ENCODE results near the gene AKAP13.

The AKAP13 gene

DNA sequence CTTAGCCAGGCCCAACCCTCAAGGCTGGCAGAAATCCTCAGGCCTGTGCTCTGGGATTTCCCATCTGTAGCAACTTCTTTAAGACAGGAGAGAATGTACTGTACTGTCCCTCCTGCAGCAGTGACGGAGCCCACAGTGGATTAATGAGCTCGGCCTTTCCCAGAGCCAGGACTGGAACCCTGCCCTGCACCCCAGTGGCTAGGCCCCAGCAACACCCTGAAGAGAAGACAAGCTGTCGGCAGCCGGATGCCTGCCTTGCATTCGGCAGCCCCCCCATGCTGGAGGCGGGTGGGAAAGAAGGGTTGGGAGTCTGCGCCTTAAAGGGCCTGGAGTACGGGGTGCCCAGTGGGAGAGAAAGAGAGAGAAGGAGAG is 382.3 kb downstream of the AKAP13 start:
- DNase-seq = no peak

DNA sequence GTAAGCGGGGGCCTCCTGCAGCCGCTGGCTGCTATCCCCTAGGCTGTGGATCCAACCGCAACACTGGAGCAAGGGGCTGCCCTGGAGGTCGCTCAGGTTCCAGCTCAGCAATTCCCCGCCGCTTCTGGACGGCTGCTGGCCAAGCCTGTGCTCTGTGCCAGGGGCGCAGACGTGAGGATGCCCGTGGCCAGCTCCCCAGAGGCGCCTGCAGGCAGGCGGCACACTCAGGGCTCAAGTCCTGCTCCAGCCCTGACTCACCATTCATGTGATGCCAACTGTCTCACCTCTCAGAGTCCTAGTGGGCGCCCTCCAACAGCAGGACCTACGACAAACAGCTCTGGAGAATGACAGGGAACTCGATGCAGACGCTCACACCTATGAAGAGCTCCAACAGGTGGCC is 382.8 kb downstream of the AKAP13 start:
- no peak for DNase-seq

DNA sequence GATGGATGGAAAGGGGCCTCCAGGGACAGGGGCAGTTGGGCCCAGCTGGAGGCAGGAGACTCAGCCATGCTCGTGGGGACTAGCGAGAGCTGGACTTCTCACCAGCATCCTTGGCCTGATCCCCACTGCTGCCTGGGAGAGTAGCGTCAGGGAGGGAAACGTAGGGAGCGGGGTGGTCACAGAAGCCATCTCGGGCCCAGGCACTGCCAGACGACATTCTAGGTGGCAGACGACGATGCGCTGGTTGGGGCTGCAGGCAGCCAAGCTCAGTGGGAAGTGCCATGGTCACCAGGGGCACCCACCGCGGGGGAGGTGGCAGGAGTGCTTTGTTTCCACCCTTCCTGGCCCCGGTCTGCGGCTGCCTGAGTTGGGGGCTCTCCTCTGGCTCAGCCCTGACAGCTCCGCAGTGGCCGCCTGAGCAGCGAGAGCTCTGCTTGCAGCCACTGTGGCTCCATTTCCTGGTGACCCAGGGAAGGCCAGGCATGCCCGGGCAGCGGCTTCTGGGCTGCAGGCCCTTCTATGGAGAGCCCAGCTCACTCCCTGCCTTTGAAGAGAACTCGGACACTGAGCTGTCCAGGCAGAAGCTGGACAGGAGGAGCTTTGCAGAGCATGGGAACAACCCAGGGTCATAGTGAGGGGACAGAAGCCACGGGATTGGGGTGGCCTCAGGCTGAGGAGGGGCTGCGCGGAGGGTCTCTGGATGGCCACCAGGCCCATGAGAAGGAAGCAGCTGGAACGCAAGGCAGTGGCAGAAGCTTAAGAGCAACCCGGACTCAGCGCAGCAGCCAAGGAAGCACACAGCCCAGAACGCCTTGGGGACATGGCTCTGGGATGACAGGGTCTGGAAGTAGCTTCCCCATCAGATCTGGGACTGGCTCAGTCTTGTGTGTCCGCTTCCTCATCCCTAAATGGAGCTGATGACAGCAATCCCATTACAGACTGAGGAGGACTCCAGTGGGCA is 383.6 kb downstream of the AKAP13 start:
- DNase-seq = no peak

DNA sequence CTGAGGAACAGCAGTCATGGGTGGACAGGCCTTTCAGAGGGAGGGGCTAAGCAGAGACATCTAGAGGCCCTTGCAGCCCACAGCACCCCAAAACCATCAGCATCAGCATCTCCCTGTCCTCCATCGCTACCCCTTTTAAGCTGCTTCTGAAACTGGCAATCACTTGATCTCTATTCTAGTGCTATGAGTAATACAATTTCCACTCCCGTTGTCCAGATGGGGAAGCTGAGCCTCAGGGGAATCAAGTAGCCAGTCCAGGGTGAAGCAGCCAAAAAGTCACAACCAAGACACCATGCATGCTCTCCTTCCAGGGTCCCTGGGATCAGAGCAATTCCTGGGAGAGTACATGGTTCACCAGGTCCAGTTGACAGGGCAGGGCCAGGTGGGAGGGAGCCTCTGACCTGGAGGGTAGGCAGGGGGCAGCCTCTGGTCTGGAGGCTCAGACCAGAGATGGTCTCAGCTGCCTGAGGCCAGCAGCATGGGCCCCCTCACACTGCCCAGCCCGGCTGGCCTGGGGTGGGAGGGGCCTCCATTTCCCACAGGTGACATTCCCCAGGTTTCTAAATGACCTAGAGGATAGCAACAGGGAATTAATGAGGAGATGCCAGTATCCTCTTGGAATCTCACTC is 384.4 kb downstream of the AKAP13 start:
- DNase-seq = no peak

DNA sequence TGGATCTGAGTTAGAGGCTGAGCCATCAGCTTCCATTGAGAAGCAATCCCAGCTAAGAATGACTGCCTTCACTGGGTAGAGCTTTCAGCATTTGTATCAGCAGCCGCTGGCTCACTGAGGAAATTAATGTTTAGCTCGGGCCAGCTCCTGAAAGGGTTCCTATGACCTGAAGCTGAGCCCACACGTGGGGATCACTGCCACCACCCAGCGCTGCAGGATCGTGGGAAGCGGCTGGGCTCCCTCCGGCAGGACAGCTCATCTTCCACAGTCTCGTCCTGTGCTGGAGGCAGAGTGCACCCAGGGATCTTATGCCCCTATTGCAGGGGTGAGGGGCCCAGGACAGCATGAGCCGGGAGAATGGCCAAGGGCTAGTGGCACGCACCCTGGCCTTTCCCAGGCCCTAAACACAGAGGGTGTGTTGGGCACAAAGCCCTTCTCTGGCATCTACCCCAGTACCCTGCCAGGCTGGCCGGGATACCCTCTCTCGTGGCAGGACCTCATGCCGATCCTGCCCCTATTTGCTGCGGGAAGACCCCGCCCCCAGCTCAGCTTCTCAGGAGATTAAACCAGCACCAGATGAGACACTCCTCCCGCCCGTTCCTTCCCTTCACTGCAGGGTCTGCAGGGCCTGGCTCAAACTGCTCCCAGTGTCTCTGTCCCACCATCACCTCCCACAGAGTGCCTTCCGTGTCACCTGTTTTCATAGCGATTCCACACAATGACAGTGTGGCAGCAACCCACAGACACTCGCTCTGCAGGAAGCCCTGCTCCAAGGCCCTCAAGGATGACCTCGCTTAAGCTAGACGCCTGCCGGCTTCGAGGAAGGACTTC is 385.8 kb downstream of the AKAP13 start:
- no peak for DNase-seq

DNA sequence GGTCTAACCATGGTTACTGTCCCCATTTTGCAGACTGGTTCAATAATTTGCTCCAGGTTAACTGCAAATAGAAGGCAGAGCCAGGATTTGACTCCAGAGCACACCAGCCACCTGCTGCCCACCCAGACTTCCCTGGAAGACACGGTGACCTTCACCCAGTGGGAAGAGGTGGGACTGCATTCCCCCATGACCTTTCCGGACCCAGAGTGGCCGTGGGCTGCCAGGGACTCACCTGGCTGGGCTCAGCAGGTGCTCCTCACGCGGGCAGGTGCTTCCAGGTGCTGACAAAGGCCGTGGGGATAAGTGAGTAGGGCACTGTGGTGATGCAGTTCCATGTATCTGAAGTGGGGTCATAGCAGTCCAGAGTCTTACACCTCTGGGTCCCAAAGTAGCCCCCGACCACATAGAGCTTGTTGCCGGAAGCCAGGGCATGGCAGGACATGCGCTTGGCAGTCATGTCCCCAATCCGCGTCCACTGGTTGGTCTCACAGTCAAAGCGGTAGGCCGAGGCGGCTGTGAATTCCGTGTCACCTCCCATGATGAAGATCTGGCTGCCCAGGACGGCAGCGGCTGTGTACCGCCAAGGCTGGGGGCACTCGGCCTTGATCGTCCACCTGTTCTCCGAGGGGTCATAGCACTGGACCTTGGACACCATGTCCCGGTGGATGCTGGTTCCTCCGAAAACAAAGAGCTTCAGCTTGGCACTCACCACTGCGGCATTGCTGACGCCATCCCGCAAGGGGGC is 387.6 kb downstream of the AKAP13 start:
- no peak for DNase-seq

DNA sequence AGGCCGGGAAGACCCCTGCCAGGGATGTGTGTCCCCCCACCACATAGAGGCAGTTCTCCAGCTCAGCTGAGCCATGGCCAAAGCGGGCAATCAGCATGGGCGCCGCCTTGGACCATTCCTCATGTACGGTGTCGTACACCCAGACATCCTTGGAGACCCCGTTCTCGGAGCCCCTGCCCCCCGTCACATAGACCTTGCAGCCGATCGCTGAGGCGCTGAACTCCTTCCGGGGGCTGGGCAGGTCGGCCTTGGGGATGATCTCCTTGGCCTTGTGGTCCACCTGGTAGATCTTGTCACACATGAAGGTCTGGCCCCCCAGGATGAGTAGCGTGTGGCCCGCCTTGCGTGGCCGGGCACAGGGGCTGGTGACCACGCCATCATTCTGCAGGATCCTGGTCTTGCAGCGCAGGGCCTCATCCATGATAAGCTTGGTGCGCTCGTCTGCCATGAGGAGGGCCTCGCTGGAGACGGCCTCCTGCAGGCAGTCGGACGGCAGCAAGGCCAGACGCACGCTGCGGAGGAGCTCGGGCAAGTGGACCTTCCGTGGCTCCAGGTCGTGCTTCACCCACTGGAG is 388.3 kb downstream of the AKAP13 start:
- DNase-seq = no peak

DNA sequence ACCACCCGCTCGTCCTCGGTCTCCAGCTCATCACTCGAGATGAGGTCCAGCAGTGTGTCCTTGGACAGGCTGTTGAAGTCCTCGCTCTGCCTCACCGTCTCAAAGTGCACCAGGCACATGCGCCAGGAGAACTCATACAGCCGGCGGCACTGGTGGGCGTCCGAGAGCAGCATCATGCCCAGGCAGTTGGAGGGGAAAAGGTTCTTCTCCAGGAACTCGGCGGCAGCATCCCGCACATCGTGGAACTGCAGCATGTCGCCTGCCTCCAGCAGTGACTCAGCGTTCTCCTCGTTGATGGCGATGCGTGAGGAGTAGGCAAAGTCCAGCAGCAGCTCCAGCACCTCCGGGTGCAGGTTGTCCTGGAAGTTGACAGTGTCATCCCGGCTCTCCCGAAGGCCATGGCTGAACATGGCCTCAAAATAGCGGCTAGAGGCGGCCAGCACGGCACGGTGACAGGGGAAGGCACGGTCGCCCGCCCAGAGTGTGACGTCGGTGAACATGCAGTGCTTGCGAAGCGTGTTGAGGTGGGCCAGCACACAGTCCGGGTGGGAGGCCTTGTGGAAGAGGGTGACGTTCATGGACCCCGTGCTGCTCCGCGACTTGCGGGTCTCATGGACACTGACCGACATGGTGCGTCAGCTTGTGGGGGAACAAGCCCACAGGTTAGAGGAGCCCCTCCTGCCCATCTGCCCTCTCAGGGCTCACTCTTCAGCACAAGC is 388.9 kb downstream of the AKAP13 start:
- no peak for DNase-seq

DNA sequence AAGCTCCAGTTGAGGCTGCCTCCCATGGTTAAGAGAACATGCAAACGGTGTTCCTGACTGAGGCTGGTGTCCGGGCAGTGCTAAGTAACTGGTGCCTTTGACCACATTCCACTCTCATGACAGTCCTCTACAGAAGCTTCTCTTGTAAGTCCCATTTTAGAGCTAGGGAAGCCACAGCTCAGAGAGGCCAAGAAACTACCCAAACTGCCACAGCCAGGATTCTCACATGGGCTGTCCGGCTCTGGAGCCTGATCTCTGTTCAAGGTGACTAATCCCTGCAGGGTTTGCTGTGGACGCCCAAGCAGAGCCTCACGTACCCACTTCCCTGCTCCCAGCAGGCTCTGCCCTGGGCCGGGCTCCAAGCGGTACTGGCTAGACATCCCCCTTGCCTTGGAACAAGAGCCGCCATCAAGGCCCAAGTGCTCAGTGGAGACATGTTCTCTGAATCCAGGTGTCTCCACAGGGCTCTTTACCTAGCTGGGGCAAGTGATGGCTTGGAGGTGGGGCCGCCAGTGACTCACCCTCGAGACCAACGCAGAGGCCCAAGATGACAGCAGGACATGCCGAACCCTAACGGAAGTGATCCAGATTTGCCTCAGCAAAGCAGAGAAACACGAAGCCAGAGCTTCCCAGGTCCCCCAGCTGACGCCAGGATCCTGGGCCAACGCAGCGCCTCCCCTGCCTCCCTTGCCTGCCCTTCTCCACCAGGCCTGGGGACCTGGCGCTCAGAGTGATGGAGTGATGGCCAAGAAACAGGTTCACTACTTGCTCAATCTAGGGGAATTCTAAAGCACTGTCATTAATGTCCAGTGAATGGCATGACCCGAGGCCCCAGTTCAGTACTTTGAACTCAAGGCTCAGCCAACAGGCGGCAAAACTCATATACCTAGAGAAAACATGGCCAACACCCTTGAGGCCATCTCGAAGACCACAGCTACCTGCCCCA is 390.0 kb downstream of the AKAP13 start:
- DNase-seq = no peak

DNA sequence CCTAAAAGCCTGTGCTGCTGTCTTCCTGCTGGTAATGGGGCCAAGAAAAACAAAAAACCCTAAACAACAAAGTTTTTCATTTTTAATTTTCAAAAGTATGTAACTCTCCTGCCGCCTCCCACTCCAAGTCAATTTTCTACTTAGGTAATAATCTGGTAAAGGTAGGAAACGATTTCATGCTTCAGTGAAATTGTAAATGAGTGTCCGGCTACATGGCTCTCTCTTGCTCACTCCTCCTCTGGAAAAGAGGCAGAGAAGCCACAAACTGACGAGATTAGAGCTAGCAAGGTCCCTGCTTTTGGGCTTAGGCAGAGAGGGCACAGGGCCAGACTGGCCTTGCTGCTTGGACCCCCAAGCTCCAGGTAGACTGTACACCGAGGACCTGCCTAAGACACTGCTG is 390.9 kb downstream of the AKAP13 start:
- DNase-seq = no peak

DNA sequence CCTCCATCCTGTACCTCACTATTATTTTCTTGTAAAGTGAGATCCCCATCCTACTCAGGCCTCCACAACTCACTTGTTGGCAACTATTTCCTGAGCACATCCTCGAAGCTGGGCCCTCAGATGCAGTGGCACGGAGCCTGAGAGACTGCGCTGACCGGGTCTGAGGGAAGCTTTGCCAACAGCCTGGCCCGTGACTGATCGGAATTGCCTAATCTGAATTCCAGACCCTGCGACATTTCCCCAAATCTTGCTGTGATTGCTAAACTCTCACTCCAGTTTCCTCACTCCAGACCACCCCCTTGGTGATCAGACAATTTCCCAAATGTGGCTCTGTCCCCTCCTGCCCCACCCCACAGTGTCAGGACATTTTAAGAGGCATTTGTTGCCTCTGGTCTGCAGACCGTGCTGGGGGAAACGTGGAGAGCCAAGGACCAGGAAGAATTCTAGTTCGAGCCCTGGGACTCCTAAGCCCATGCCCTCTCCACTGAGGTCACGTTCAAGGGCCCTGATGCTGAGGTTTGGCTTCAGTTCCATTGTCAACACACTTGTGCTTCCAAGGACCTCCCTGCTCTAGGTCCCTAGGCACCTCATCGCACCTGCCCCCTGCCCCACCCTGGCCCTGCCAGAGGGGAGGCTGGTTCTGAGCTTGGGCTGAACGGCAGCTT is 391.5 kb downstream of the AKAP13 start:
- no peak for DNase-seq

DNA sequence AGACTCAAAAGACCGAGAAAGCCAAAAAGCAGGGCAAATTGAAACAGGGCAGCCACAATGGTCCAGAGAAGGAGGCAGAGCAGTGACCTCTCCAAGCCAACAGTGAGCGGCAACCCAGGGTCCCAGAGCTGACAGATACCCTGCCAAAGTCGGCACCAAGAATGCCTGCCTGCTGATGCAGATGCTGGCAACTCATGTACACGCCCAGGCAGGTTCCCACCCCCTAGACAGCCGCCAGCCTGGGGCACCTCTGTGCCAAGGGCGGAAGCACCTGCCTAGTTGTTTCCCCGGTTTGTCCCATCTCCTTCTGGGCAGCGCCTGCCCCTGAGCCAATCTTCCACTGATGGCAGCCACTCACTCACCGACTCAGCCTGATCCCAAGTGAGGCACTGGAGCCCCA is 392.3 kb downstream of the AKAP13 start:
- peak; percentile 16 for DNase-seq

DNA sequence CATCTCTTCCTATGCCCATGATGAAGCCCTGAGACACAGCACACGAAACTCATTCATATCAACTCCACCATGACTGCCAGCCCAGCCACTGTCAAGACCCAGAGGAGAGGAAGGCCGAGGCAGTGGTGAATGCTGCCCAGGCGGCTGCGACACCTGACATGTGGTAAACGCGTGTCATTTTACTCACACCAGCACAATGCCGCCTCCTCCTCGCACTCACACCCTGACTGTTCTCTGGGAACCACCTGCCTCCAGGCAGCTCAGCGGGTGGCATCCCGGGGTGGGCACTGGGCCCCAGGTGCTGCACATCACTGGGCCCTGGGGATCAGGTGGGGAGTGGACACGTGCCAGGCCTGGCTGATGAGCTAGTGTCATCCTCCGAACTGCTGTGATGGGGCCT is 392.8 kb downstream of the AKAP13 start:
- DNase-seq = no peak

DNA sequence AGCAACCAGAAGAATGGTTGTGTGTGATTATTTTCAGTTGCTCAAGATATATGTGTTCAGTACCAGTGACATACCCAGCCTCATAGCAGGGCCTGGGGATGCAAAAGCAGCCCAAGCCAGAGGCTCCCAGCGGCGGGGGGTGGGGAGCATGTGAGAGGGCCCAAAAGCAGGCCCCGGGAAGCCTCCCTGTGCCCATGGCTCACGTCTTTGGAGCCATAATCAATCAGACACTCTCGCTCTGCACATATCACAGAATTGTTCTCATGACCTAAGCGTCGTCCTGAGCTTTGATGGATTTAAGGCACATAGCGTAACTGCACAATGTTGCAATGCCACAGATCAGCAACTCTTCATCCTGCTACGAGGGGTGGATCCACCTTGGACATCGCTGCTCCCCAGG is 393.6 kb downstream of the AKAP13 start:
- DNase-seq = no peak

DNA sequence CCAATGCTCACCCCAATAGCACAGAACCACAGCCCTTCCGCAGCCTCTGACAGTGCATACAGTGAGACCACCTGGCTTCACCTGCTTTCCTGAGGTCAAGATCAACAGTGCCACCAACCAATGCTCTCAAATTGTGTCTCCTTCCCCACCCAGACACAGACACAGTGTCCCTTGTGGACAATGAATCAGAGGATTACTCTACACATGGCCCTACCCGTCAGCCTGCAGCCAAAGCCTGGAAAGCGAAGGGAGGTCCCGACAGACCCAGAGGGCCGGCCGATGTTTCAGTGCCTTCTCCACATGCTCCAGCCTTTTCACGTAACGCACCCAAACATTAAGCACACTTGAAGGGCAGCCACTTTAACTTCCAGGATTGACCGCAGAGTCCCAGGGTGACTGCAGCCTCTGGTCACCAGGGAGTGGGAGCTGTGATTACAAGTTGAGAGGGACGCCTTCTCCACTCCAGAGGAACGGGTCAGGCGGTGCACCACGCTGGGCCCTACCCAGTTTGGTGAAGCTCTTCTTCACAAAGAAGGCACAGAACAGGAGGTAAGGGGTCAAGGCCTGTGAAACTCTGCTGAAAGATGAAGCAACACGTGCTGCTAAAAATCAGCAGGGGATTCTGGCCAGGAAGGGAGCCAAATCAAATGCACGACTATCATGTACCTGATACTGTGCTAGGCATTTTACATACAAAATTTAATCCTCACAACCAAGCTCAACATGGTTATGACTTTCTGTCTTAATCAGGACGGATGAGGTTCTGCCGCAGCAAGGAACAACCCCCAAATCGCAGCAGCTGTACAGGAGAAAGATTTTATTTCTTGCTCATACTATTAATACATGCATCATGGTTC is 397.1 kb downstream of the AKAP13 start:
- no peak for DNase-seq

DNA sequence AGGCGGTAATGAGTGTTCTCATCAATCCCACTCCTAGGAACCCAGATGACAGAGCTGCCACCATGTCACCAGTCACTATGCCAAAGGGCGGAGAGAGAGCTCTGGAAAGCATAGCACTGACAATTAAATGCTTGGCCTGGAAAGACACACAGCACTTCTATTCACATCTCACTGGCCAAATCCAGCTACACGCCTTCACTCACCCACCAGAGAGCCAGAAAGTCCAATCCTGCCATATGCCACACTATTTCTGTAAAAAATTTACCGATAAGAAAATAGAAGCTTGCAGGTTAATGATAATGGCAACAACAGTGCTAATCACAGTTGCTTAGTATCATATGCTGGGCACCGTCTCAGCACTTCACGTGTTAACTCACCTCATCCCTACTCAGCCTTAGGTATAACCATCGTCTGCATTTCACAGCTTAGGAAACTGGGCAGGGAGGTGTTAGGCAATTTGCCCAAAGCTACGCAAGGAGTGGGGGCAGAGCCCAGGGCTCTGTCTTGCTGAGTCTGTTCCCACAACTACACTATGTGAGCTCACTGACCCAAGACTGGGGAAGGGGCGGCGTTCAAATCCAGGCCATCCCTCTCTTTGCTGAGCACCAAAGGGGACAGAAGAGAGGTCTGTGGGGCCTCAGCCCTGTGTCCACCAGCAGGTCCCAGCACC is 397.8 kb downstream of the AKAP13 start:
- peak; percentile 53 for DNase-seq

DNA sequence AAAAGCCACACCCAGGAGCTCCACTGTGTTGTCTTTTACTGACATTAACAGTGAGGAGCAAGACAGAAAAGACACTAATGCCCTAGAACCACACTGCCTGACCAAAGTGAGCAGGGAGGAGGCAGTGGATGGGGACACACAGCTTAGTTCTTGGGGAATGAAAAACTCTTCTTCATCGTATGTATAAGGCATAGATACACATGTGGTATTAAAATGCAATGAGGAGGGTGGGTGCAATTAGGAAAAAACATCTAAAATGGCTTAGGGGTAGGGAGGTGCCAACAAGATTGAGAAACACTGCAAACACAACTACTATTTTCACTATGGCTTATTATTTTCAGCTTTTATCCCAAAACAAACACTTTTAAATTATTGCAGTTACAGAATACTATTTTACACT is 398.8 kb downstream of the AKAP13 start:
- DNase-seq = no peak

DNA sequence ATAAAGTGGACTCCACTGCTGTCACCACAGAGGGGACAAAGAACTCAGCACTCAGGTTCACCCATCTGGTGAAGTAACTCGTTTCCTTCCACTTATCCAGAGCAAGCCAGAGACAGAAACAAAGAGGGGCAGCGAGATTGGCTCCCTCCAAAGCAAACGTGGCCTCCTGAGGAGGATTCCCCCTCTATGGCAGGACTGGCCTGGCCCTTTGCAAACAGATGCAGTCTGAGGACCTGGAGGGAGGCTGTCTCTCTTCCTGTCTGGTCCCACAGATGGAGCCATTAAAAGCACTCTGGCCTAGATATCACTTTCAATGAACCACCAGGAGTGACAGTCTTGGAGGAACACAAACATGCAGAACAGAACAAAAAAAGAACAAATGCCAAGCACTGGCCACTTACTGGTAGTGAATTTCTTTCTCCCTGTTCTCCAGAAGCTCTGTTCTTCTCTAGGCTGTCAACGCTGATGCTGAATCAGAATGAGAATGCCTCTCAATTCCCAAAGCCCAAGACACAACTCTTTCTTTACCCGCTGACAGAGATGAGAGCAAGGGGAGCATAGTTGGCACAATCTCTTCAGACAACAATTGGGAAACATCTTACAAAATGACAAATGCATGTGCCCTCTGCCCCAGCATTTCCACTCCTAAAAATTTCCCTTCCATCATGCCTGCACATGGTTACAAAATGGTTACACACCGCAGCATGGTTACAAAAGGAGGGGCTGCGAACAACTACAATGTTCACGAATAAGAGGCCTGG is 400.0 kb downstream of the AKAP13 start:
- no peak for DNase-seq
